Hepatocyte (in vitro differentiated cells): ENCODE results near the gene FAM170B.

Experiments used
- CTCF ChIP-seq: fragments of 200-600 bp; sonication (generic); IDR thresholded peaks from 2 replicates; pipeline ENCODE4 v1.5.1; 2016; ENCODE audit warnings: antibody characterized with exemption, mild to moderate bottlenecking; ENCODE audit not compliant: poor library complexity
- EZH2 ChIP-seq: fragments of 200-600 bp; sonication (generic); IDR thresholded peaks from 2 replicates; pipeline ENCODE4 v1.6.1; 2016; ENCODE audit warnings: antibody characterized with exemption, mild to moderate bottlenecking, borderline replicate concordance

- TF ChIP-seq CTCF (no peak), EZH2 (no peak)
These were observed 9.4 kb upstream of the FAM170B start for GRCh38 chr10:49143249-49143648.
